ENCODE data around the gene SPATA6L.
"Not testable (repeated sequence)": the region's sequence is repeated elsewhere in the genome, so short reads cannot be mapped to it uniquely, and the experiment has no call there.

The SPATA6L gene

GRCh38 chr9:4674783-4675182 is 8.5 kb upstream of the SPATA6L start:
- DNase-seq, result no peak

- DNase-seq, result no peak
Measured at GRCh38 chr9:4671737-4672136, 5.5 kb upstream of the SPATA6L start.

- DNase-seq, result no peak
Measured at GRCh38 chr9:4670591-4670990, 4.3 kb upstream of the SPATA6L start.

- DNase-seq, result no peak
Measured at GRCh38 chr9:4669890-4670289, 3.6 kb upstream of the SPATA6L start.

- no peak for DNase-seq
Measured at GRCh38 chr9:4668604-4669003, 2.3 kb upstream of the SPATA6L start.

GRCh38 chr9:4667681-4668080 is 1.4 kb upstream of the SPATA6L start:
- DNase-seq, result peak; percentile 36

- no peak for DNase-seq
Measured at GRCh38 chr9:4665357-4665756, 923 bp downstream of the SPATA6L start.

- no peak for DNase-seq
Measured at GRCh38 chr9:4663956-4664355, 2.3 kb downstream of the SPATA6L start.

GRCh38 chr9:4662989-4663792 is 3.1 kb downstream of the SPATA6L start:
- peak; percentile 42 for DNase-seq

GRCh38 chr9:4662108-4662988 is 3.9 kb downstream of the SPATA6L start, which contains the start of gene PLPP6:
Gene PLPP6 (plus strand): TSS chr9:4662294. CDS start chr9:4662376, 82 bp downstream.
- peak; percentile 80 for DNase-seq

GRCh38 chr9:4661611-4662010 is 4.7 kb downstream of the SPATA6L start:
- peak; percentile 32 for DNase-seq

- no peak for DNase-seq
Measured at GRCh38 chr9:4661165-4661564, 5.1 kb downstream of the SPATA6L start.

- DNase-seq, result not testable (repeated sequence)
Measured at GRCh38 chr9:4660665-4661064, 5.6 kb downstream of the SPATA6L start.

- no peak for DNase-seq
Measured at GRCh38 chr9:4657426-4658159, 8.7 kb downstream of the SPATA6L start.

GRCh38 chr9:4656621-4657020 is 9.7 kb downstream of the SPATA6L start:
- no peak for DNase-seq

GRCh38 chr9:4656196-4656595 is 10.1 kb downstream of the SPATA6L start:
- DNase-seq, result not testable (repeated sequence)

- DNase-seq, result no peak
Measured at GRCh38 chr9:4654538-4654937, 11.7 kb downstream of the SPATA6L start.

- peak; percentile 26 for DNase-seq
Measured at GRCh38 chr9:4654084-4654483, 12.2 kb downstream of the SPATA6L start.

GRCh38 chr9:4642351-4642750 is 23.9 kb downstream of the SPATA6L start:
- DNase-seq, result no peak

- peak; percentile 54 for DNase-seq
Measured at GRCh38 chr9:4640027-4640426, 26.3 kb downstream of the SPATA6L start.

- no peak for DNase-seq
Measured at GRCh38 chr9:4639420-4639819, 26.9 kb downstream of the SPATA6L start.

GRCh38 chr9:4638968-4639367 is 27.3 kb downstream of the SPATA6L start:
- DNase-seq, result no peak

GRCh38 chr9:4630836-4631235 is 35.4 kb downstream of the SPATA6L start:
- no peak for DNase-seq

All from CD4-positive, alpha-beta T cell treated with Interleukin-17A for 1 hour (primary cell).